HG02938 (cell line): ENCODE data around the gene XPO6.

Source experiments
- ATAC-seq: cut with Tn5 transposase; IDR thresholded peaks from one replicate; pipeline ENCODE4 v1.9.1; 2021; ENCODE audit warnings: mild to moderate bottlenecking, moderate library complexity; ENCODE audit not compliant: unreplicated experiment

Gene XPO6

GRCh38 chr16:28186752-28187151, 25.0 kb downstream of the XPO6 start:
- ATAC-seq: no peak

DNA sequence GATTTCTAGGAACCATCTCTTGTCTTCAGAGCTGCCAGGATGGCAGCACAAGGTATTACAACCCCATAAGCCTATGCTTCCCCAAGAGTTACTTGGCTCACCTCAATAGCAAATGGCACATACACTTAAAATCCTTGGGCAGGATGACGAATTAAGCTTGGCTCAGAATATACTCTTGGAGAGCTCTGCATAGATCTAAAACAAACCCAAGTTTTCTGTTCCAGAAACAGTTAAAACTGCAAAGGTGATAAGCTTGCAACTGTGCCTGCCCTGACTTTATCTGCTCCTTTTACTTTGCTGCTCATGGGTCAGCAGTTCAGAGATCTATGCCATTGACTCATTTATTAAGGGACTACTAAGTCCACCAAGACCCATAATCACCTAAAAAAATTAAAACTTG, 26.1 kb downstream of the XPO6 start:
- no peak for ATAC-seq

DNA sequence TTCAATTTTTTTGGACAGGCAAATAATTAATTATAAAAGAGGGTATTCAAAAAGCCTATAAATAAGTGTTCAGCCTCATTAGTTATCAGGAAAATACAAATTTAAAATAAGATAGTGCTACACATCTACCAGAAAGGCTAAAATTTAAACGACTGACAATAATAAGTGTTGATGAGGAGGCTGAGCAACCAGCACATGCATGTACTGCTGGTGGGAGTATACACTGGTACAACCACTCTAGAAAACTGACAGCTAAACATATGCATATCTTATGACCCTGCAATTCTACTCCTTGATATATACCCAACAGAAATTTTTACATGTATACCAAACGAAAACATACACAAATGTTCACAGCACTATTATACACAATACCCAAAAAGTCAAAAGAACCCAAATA, 27.1 kb downstream of the XPO6 start:
- no peak for ATAC-seq

DNA sequence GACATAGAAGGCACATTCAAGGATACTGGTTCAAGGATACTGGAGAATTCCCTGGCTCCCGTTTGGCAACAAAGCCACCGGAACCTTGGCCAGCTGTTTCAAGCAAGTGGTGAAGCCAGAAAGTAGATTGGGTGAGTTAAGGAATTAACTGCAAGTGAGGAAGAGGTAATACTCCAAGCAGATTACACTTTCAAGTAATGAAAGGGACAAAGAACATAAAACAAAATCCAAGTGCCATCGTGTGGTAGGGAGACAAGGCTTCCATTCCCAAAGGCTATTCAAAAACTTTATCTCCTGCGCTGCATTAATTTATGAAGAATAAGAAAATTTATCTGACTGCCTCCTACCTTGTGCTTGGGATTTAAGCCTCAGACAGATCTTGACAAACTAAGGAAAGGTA, 27.8 kb downstream of the XPO6 start:
- no peak for ATAC-seq

DNA sequence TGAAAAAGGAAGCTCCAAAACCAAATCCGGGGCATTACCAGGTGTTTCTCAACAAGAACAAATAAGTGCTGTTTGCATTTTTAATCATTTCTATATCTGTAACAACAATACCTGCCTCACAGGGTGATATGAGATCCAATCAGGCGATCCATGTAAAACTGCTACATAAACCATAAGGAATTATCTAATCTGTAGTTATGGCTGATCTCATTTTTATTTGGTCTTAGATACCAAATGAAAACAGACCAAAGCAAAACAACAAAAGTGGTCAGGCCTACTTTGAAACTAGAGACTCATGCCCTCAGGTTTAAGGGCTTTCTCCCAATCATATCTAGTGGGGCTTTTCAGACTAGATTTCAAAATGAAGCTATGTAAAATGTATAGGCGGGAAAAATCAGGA, 28.3 kb downstream of the XPO6 start:
- no peak for ATAC-seq

DNA sequence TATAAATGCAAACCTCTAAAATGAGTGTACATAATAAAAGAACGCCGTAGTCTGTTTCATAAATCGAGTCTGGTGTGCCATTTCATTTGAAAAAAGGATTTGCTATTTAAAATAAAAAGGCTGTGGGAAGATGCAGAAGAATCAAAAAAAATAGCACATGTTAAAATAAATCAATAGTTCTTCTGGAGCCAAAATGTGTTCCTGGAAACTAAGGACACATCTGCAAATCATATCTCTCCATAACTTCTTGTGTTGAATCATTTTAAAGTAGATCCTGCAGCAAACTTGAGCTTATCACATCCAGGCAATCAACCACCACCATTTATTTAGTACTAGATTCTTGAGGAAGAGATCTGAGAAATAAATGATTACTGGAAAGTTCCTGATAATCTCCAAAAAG, 29.0 kb downstream of the XPO6 start:
- no peak for ATAC-seq

DNA sequence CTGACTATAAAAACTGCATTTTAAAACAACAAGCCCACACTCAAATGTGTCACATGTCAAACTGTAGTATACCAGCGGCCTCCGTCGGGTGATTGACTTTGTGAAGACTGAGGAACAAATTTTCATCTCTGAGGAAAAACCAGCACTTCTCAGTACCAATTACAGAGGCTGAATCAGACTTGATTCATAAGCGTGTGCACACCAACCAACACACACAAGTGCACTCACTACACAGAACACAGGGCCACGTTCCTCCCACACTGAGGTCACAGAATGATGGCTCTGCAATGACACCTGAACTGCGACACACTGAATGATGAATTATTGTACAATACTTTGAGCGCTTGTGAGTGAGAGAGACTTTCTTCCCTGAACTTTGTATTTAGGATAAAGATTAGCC, 29.6 kb downstream of the XPO6 start:
- ATAC-seq: no peak

DNA sequence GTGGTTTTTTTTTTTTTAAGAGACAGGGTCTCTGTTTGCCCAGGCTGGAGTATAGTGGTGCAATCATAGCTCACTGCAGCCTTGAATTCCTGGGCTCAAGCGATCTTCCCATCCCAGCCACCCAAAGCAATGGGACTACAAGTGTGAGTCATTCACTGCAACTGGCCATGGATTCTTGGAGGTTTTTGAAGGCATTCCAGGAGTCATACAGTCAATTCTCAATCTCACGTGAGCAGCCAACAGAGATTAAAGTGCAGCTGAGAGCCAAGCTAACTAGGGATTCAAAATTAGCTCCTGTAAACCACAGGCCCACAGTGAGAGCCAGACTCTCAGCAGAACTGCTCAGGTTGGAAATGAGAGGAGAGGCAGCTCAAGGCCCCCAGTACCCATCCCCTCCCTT, 30.2 kb downstream of the XPO6 start:
- no peak for ATAC-seq

DNA sequence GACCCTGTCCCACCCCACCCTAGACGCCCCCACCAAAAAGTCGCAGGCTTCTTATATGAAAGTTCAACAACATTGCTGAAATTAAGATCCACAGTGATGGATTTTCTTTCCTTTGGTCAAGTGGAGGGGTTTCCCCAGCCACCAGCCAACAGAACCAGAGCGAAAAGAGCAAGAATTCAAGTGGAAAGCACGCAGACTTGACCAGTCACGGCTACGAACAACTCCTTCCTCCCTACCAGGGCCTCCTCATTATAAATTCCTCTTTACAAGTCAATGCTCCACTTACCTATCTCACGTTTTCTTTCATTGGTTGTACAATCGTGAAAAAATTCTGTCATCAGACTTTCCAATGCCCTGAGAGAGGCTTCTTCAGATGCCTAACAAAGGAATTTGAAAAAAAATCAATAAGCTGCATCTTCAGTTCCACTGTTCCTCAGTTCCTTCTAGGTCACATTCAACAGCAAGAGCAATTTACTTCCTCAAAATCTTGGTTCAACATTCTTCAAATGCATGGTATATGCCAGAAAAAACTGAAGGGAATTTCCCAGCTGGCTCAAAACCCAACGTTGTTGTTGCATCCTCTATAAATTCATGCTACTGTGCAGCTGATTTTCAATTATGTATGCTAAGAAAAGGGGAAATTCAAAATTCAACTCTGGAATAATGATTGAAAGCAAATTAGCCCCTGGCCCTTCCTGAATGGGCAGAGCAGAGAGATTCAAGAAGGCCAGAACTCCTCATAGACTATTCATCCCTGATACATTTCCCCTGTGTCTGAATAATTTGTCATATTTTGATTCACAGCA, 30.9 kb downstream of the XPO6 start:
- ATAC-seq: no peak

DNA sequence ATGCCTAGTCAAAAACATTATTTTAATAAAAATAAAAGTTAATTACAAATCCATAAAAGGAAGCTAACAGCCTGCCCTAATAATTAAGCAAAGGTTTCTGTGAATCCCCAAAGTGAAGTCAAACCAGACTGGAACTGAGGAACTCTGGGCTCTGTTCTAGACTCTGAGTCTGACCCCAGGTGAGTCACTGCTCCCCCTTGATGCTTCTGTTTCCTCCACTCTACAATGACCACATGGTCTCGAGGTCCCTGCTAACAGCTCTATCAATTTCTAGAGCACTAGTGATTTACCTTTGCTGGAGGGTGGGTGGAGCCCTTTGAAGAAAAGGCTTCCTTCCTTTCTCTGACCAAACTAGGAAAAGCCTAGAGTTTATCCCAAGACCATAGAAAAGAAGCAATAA, 32.4 kb downstream of the XPO6 start:
- ATAC-seq: no peak

- no peak for ATAC-seq
These were observed 36.0 kb downstream of the XPO6 start for GRCh38 chr16:28175715-28176114.

- ATAC-seq: no peak
These were observed 39.4 kb downstream of the XPO6 start for GRCh38 chr16:28172336-28172735.

DNA sequence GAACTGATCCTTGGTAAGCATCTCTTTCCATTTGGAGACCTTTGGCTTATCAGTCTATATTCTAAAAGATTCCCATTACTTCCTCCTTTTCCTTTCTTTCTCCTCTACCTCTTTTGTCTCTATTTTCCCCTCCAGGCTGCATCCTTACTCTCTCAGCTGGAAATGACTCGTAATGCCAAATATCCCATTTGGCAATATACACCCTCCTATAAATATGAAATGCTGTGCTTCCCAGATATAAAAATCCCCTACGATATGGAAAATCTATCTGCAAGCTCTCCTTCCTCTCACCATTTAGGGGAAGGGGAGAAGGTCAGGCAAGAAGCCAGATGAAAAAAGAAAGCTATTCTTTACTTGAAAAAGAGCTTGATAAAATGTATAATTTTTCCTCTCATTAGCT, 39.9 kb downstream of the XPO6 start:
- no peak for ATAC-seq

GRCh38 chr16:28168991-28169554, 42.7 kb downstream of the XPO6 start:
- no peak for ATAC-seq

DNA sequence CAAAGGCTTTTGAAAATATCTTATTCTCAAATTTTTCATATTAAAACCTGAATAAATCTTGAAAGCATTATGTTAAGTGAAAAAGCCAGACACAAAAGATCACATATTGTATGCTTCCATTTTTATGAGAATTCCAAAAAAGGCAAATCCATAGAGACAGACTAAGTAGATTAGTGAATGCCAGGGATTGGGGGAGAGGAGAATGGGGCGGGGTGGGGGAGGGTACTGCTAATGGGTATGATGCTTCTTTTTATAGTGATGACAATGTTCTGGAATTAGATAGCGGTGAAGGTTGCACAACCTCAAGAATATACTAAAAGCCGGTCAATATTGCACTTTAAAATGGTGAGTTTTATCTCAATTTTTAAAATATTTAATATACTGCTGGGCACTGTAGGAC, 44.0 kb downstream of the XPO6 start:
- ATAC-seq: no peak

DNA sequence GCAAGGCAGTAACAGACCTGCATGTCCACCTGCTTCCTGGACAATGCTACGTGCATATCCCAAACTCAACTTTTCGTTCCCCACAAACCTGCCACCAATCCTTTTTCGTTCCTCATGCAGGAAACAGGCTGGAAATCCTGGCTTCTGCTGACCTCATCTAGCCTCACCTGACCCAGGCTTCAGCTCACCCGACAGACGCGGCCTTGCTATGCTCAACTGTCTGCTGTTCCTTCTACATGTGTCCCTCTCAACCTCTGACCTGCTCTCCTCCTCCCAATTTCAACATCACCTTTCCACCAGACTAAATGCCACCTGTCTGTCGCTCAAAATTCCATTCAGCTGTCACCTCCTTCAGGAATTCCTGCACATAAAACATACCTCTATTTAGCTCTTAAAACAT, 44.5 kb downstream of the XPO6 start:
- ATAC-seq: no peak

GRCh38 chr16:28166394-28167208, 45.2 kb downstream of the XPO6 start:
- no peak for ATAC-seq

- no peak for ATAC-seq
These were observed 46.2 kb downstream of the XPO6 start for GRCh38 chr16:28165598-28165997.

DNA sequence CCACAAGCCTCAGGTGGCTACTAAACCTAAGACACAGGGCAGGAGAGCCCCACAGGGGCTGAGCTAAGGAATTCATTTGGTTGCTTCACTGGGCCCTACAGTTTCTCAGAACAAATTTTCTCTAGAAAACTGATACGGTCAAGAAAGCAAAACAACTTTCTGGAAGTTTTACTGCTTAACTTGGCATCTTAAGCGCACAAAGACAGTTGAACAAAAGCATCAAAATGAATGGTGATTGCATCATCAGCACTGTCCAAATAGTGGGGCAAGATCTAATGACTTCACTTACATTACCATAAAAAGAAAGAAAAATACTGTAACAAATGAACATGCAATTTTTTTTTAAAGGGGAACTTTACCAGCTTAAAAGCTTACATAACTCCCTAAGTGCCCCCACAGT, 47.6 kb downstream of the XPO6 start:
- no peak for ATAC-seq

- no peak for ATAC-seq
These were observed 48.1 kb downstream of the XPO6 start for GRCh38 chr16:28163699-28164098.

GRCh38 chr16:28162326-28162877, 49.4 kb downstream of the XPO6 start:
- ATAC-seq: no peak

DNA sequence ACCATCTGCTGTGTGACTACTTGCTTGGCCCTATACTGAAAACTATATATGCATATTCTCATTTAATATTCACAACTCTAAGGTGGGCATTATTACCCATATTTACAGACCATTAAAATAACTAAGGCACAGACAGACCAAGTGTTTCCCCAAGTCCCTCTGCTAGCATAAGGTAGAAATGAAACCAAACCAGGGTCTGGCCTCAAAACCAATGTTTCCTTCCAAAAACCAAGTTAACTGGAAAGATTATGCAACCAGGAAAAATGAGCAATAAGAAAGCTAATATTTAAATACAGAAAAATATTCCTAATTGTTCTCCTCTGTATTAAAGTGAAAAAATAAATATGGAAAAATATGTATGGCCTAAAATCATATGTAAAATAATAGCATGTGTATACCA, 50.1 kb downstream of the XPO6 start:
- ATAC-seq: no peak
